ENCODE results near the gene EGLN3.
"Not testable (repeated sequence)": the region's sequence is repeated elsewhere in the genome, so short reads cannot be mapped to it uniquely, and the experiment has no call there.

The EGLN3 gene

DNA sequence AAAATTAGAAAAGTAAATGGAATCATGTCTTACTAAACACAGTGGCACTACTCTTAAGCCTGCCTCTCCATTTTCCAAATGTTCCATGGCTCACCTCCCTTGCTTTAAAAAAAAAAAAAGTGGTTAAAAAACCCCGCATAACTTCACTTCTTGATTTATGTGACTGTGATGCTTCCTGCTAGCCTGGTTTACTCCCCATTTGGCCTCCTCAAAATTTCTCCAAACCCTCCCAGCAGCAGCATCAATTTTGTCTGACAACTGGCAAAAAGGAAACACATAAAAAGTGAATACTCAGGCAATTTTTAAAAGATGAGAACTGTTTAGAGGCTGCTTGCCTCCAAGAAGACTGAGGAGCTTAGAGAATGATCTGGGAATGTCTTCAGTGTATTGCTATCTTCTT lies 17.8 kb upstream of the EGLN3 start:
- ATAC-seq (ENCODE audit: low read depth) (no peak), DNase-seq (ENCODE audit: low spot score) (no peak)
- Histone ChIP-seq H3K36me3 (ENCODE audit: low read depth) (no peaks in the 10 kb centered on the region), H3K9me3 (ENCODE audit: severe bottlenecking) (peaks cover 3% of the 10 kb centered on the region), H3K4me3 (ENCODE audit: severe bottlenecking) (no peak overlapping the region), H3K4me1 (ENCODE audit: insufficient read depth, poor library complexity, severe bottlenecking) (no peaks in the 10 kb centered on the region), H3K27me3 (ENCODE audit: insufficient read depth, poor library complexity, severe bottlenecking) (no peaks in the 10 kb centered on the region), H3K27ac (ENCODE audit: poor library complexity, severe bottlenecking) (no peak overlapping the region)
- TF ChIP-seq, protein P1, sequence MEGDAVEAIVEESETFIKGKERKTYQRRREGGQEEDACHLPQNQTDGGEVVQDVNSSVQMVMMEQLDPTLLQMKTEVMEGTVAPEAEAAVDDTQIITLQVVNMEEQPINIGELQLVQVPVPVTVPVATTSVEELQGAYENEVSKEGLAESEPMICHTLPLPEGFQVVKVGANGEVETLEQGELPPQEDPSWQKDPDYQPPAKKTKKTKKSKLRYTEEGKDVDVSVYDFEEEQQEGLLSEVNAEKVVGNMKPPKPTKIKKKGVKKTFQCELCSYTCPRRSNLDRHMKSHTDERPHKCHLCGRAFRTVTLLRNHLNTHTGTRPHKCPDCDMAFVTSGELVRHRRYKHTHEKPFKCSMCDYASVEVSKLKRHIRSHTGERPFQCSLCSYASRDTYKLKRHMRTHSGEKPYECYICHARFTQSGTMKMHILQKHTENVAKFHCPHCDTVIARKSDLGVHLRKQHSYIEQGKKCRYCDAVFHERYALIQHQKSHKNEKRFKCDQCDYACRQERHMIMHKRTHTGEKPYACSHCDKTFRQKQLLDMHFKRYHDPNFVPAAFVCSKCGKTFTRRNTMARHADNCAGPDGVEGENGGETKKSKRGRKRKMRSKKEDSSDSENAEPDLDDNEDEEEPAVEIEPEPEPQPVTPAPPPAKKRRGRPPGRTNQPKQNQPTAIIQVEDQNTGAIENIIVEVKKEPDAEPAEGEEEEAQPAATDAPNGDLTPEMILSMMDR (IDR thresholded peaks at IDR 0.05; ENCODE audit: poor library complexity, severe bottlenecking) = no peak

DNA sequence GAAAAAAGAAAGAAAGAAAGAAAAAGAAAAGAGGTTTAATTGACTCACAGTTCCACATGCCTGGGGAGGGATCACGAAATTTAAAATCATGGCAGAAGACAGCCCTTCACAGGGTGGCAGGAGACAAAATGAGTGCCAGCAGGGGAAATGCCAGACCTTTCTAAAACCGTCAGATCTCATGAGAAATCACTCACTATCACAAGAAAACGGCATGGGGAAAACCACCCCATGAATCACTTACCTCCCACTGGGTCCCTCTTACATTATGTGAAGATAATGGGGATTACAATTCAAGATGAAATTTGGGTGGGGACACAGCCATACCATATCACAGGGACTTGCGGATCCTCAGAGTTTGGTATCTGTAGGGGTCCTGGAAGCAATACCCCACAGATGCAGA lies 16.3 kb upstream of the EGLN3 start:
- DNase-seq (ENCODE audit: low spot score) (no peak), ATAC-seq (ENCODE audit: low read depth) (no peak)
- peaks cover 3% of the 10 kb centered on the region for H3K9me3 ChIP-seq (ENCODE audit: severe bottlenecking)
- no peaks in the 10 kb centered on the region for H3K4me1 ChIP-seq (ENCODE audit: insufficient read depth, poor library complexity, severe bottlenecking)
- TF ChIP-seq, protein P1 (IDR thresholded peaks at IDR 0.05; ENCODE audit: poor library complexity, severe bottlenecking) = no peak
- no peaks in the 10 kb centered on the region for H3K36me3 ChIP-seq (ENCODE audit: low read depth)
- H3K27me3 ChIP-seq (ENCODE audit: insufficient read depth, poor library complexity, severe bottlenecking) = no peaks in the 10 kb centered on the region
- no peak overlapping the region for H3K27ac ChIP-seq (ENCODE audit: poor library complexity, severe bottlenecking)
- no peak overlapping the region for H3K4me3 ChIP-seq (ENCODE audit: severe bottlenecking)

DNA sequence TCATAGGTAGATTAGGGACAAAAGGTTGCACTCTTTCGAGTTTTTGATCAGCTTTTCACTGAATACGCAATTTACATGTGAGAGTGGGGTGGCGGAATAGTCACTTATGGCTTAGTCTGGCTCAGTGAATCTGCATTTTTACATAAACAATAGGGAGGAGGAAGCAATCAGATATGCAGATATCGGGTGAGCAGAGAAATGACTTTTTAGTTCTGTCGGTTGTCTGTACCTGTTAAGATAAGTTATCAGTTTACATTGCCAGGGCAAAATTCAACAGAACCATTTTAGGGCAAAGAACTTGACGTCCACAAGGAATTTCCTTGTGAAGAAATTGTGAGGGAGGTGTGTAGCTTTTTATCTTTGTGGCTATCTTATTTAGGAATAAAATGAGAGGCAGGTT lies 15.4 kb upstream of the EGLN3 start:
- H3K27me3 ChIP-seq (ENCODE audit: insufficient read depth, poor library complexity, severe bottlenecking) = no peaks in the 10 kb centered on the region
- H3K36me3 ChIP-seq (ENCODE audit: low read depth) = no peaks in the 10 kb centered on the region
- no peak overlapping the region for H3K4me3 ChIP-seq (ENCODE audit: severe bottlenecking)
- no peak overlapping the region for H3K27ac ChIP-seq (ENCODE audit: poor library complexity, severe bottlenecking)
- TF ChIP-seq, protein P1 (IDR thresholded peaks at IDR 0.05; ENCODE audit: poor library complexity, severe bottlenecking) = no peak
- DNase-seq (ENCODE audit: low spot score) (no peak), ATAC-seq (ENCODE audit: low read depth) (no peak)
- no peaks in the 10 kb centered on the region for H3K4me1 ChIP-seq (ENCODE audit: insufficient read depth, poor library complexity, severe bottlenecking)
- peaks cover 3% of the 10 kb centered on the region for H3K9me3 ChIP-seq (ENCODE audit: severe bottlenecking)

DNA sequence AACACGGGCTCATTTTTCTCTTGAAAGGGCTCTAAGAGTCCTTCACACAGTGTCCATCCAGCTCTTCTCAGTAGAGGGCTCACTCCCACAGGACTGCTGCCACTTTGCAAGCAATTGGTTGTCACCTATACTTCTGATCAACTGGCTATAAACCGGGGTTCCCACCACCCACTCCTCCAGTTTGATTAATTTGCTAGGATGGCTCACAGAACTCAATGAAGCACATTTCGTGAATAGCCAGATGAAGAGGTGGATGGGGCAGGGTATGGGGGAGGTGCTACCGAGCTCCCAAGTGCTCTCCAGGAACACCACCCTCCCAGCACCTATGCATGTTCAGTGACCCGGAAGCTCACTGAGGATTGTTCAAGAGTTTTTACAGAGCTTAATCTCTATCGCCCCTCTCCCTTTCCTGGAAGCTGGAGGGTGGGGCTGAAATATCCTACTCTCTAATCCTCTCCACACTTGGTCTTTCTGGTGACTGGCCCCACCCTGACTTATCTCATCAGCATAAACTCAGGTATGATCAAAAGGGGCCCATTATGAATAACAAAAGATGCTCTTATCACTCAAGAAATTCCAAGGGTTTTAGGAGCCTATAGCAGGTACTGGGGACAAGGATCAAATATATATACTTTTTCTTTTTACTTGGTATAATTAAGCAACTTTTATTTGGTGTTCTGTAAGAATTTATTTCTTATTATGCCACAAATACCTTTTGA lies 13.9 kb upstream of the EGLN3 start:
- TF ChIP-seq, protein P1 (IDR thresholded peaks at IDR 0.05; ENCODE audit: poor library complexity, severe bottlenecking) = no peak
- ATAC-seq (ENCODE audit: low read depth) (no peak), DNase-seq (ENCODE audit: low spot score) (no peak)
- Histone ChIP-seq H3K27ac (ENCODE audit: poor library complexity, severe bottlenecking) (no peak overlapping the region), H3K36me3 (ENCODE audit: low read depth) (no peaks in the 10 kb centered on the region), H3K27me3 (ENCODE audit: insufficient read depth, poor library complexity, severe bottlenecking) (no peaks in the 10 kb centered on the region), H3K4me3 (ENCODE audit: severe bottlenecking) (no peak overlapping the region), H3K4me1 (ENCODE audit: insufficient read depth, poor library complexity, severe bottlenecking) (no peaks in the 10 kb centered on the region), H3K9me3 (ENCODE audit: severe bottlenecking) (peaks cover 1% of the 10 kb centered on the region)

- Histone ChIP-seq H3K4me3 (ENCODE audit: severe bottlenecking) (no peak overlapping the region), H3K9me3 (ENCODE audit: severe bottlenecking) (no peaks in the 10 kb centered on the region), H3K36me3 (ENCODE audit: low read depth) (no peaks in the 10 kb centered on the region), H3K27ac (ENCODE audit: poor library complexity, severe bottlenecking) (no peak overlapping the region), H3K4me1 (ENCODE audit: insufficient read depth, poor library complexity, severe bottlenecking) (no peaks in the 10 kb centered on the region), H3K27me3 (ENCODE audit: insufficient read depth, poor library complexity, severe bottlenecking) (no peaks in the 10 kb centered on the region)
- DNase-seq (ENCODE audit: low spot score) = no peak
- TF ChIP-seq, protein P1 (IDR thresholded peaks at IDR 0.05; ENCODE audit: poor library complexity, severe bottlenecking) = no peak
- no peak for ATAC-seq (ENCODE audit: low read depth)
Observed at GRCh38 chr14:33963892-33964291, 13.0 kb upstream of the EGLN3 start.

DNA sequence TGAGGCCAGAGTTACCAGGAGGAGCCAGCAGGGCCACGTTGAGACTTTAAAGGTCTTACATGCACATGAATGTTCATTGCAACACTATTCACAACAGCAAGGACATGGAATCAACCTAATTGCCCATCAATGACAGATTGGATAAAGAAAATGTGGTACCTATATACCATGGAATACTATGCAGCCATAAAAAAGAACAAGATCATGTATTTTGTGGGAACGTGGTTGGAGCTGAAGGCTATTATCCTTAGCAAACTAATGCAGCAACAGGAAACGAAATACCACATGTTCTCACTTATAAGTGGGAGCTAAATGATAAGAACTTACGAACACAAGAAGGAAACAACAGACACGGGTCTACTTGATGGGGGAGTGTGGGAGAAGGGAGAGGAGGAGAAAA lies 11.6 kb upstream of the EGLN3 start:
- H3K4me3 ChIP-seq (ENCODE audit: severe bottlenecking); H3K27me3 ChIP-seq (ENCODE audit: insufficient read depth, poor library complexity, severe bottlenecking); H3K9me3 ChIP-seq (ENCODE audit: severe bottlenecking); DNase-seq (ENCODE audit: low spot score); H3K27ac ChIP-seq (ENCODE audit: poor library complexity, severe bottlenecking); H3K36me3 ChIP-seq (ENCODE audit: low read depth); ATAC-seq (ENCODE audit: low read depth); H3K4me1 ChIP-seq (ENCODE audit: insufficient read depth, poor library complexity, severe bottlenecking): not testable (repeated sequence)

Measured in RWPE2 (cell line).